Pulmonary artery endothelial cell (primary cell): ENCODE data around the gene IGF2BP2. TPM values are rescaled to one million over a fixed set of nuclear protein-coding genes. Genes with fewer than 3 reads are reported as not detected.
"Not testable (repeated sequence)": the region's sequence is repeated elsewhere in the genome, so short reads cannot be mapped to it uniquely, and the experiment has no call there.

Experiments used
- DNase-seq: peaks from one replicate; pipeline ENCODE4 v3.0.0-alpha.2; 2011; ENCODE audit warnings: low read depth, low spot score
- total RNA-seq: library from RNA; depleted of rRNA; stranded (reverse); fragments of >200 nt; gene quantifications from 2 replicates; pipeline ENCODE4 v1.2.3, GENCODE V29; 2014

Gene IGF2BP2
- total RNA-seq, 1 donor from 2014 or later = 62.0 TPM

DNA sequence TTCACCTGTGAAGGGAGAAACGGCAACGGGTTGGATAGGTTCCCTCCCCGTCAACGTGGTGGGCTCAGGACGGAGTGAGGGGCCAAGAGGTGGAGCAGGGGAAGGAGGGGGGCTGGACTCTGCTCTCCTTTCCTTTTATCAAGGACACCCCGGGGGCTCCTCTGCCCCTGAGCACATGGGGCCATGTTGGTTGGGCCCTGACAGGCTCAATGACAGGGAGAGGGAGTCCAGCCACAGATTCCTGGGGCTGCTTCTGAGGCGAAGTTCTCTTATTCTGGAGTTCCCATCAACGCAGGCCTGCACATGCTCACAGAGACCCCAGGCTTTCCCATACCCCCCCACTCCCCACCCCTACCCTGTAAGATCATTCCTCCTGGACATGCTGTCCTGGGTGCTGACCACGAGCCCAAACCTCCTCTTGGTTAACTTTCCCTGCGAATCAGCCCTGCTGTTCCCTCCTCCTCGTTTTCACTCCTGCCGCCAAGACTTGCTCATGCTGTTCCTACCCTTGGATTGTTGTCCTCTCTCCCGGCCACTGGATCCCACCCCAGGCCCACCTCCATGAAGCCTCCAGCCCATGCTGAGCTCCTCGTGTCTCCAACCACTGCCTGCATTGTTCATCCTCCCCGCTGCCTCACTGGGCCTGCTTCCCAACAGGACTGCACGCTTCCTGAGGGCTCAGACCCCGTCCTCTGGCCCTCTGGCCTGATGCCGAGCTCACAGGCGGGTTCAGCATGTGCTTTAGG lies 177.5 kb downstream of the IGF2BP2 start:
- no peak for DNase-seq

DNA sequence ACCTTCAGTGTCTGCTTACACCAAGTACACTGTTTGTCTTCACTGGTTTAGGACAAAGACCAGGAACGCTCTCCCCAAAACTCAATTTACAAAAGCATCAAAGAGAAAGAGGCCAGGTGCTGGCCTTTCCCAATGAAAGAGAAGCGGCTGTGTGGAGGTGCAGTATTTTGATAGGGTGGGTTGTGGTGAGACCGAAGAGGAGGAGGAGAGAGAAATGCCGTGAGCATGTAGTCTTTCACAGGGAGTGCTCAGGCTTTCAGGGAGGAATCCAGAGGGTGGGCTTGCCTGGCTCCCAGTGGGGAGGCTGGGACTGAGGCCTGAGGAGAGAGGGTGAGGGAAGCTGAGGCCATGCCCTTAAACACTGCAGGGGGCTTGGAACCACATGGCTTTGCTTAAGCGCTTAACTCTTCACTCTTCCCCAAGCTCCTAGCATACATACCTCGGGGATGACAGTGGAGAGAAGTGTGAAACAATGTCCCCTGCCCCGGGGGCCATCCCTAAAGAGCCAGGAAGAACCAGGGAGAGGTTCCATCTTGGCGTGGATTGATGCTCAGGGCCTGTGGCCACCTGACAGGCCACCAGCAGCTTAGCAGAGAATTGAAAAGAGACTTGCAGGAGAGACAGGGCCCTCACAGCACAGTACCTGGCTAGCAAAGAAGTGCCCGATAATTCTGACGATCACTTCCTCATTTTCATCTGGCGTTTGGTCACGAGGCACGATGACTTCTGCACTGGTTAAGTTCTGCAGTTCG lies 178.3 kb downstream of the IGF2BP2 start:
- no peak for DNase-seq

DNA sequence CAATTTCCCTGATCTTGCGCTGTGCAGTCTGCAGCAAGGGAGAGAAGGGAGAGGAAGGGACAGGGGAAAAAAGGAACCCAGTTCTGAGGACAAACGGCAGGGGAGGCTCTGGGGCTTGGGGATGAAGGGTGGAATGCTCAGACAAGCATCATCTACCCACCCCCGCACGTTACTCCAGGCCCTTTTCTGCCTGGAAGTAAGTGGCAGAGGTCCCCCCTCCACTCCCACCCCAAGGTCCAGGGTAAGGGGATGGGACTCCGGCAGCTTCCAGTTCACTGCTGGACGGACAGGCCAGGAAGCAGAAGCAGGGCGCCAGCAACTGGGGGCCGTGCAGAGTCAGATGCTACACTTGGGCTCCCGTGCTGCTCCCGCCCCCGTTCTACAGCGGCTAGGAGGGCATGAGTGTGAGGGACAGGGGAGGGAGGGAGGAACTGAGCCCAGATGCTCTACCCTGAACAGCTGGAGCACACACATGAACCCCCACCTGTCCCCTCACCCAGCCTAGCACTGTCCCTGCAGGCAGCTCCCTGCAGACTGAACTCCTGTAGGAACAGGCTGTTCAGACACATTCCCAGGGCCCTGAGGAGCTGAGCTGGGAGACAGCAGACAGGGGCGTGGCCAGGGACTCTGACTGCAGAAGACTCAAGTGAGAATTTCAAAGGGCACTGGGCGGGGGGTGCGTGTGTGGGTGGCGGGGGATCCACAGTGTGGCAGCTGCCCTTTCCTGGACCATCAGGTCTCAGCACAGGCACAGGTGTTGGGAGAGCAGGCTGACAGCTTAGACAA lies 179.1 kb downstream of the IGF2BP2 start:
- DNase-seq = no peak

DNA sequence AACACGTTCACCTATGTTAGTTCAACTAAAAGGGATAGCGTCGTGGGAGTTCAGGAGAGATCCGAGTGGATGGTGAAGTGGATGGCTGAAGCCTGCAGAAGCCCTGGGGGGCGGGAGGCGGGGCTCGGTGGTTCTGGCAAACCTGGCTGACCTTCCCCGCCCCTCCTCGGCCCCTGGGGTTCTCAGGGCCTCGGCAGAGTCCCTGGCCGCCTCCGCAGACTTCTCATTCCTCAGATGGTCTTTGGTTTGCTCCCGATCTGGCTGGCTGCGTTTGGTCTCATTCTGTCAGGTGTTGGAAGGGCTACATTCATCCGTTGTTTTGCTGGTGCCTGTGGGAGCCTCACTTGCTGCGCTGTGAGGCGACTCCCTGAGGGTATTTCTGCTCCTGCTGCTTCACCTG lies 179.7 kb downstream of the IGF2BP2 start:
- DNase-seq = not testable (repeated sequence)

DNA sequence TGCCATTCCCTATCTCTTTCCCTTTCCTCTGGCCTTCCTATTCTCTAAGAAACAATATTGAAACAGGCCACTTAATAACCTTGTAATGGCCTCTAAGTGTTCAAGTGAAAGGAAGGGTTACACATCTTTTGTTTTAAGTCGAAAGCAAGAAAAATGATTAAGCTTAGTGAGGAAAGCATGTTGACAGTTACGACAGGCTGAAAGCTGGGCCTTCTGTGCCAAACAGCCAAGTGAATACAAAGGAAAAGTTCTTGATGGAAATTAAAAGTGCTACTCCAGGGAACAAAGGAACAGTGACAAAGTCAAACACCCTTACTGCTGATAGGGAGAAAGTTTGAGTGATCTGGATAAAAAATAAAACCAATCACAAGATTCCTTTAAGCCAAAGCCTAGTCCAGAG lies 184.5 kb downstream of the IGF2BP2 start:
- DNase-seq = no peak

DNA sequence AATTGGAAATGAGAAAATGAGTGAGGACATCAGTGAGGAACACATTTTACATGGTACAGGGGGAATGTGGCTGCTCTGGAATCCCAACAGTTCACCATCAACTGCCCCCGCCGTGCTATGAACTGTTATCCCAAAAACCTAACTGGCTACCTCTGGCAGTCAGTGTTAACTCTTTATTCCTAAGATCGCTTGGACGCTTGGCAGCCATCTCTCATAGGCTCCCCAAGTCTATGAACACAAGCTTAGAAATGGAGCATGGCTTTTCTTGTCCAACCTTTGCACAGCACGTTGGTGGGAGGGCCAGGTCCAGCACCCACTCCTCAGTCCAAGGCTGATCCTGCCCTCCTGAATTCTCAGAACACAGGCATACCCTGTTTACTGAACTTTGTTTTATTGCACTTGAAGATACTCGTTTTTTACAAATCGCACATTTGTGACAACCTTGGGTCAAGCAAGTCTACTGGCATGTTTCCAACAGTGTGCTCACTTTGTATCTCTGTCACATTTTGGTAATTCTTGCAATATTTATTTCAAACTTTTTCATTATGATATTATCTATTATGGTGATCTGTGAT lies 185.1 kb downstream of the IGF2BP2 start:
- DNase-seq = no peak

DNA sequence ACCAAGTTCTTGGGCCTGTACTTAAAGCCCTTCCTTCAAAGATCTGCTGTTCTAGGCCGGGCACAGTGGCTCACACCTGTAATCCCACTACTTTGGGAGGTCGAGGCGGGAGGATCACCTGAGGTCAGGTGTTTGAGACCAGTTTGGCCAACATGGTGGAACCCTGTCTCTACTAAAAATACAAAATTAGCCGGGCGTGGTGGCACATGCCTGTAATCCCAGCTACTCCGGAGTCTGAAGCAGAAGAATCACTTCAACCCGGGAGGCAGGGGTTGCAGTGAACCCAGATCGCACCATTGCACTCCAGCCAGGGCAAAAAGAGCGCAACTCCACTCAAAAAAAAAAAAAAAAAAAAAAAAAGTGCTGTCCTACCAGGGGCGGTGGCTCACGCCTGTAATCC lies 186.2 kb downstream of the IGF2BP2 start:
- not testable (repeated sequence) for DNase-seq

DNA sequence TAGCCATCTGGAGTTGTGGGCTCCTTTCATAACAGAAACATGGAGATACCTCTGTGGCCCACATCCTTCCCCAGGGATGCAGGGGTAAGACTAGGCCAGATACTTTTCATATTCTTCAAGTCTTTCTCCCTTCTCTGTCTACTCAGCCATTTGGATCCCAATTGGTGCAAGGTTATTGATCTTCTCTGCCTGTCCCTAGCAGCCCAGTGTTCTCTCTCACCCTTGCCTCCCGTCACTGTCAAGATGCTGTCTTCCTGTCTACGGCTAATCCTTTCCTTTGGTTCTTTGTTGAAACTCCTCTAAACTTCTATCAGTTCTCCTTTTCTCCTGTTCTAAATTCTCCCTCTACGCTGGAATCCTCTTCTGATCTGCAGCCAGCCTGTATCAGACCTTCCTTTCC lies 187.5 kb downstream of the IGF2BP2 start:
- DNase-seq = no peak

DNA sequence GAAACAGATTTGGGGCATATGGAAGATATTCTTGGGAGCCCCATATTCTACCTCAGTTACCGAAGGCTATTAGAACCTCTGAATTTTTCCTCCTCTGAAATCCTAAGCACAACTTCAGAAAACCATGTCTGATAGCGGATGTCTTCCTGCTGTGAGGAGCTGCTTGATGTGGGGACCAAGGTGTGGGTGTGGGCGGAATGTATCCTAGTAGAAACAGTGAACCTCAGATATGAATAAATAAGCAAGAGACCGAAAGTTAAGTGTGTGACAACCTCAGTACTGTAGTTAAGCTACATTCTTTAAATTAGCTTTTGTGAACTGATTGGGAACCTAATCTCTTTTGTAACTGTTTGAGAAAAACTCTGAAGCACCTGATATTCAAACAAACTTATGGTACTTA lies 191.8 kb downstream of the IGF2BP2 start:
- no peak for DNase-seq

DNA sequence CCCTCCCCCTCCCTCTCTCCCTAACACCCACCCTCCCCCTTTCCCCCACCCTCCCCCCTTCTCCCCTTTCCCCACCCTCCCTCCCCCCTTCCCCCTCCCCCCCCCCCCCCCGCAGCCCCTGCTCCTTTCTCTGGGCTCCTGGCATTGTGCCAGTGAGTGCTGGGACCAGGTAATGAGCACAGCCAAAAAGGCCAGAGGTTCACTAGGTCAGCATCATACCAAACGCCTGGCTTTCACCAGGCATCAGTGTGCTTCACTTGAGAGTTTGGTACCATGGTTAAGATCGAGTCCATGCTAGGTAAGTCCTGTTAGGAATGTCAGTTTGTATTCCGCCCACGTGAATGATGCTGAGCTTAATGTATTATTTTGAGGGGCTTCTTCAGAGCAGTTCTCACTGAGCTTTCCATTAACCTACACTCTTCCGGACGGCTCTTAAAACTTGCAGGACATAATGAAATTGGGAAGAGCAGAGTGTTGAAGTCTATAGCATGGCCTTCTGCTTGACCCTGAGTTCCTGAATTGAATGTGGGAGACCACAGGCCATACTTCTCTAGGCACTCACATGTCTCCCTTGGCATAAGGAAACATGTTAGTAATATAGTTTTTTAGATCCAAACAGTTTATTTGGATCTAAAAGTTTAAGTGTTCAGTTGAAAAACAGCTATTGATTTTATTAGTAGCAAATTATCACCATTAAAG lies 193.2 kb downstream of the IGF2BP2 start:
- DNase-seq = no peak

DNA sequence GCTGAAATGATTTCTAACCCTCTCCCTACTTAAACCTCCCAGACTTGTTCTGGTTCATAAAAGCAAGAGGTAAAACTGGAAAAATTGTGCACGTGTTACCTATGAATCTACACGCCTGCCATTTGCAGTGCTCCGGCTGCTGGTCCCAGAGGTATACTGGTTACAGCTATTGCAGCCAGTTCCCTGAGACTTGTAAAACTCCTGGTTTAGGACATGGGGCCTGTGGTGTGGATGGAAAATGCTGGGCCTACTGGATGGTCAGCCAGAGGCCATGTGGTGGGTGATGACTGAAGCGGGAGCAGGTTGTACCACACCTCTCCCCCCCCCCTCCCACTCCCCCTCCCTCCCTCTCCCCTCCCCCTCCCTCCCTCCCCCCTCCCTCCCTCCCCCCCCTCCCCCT lies 193.7 kb downstream of the IGF2BP2 start:
- no peak for DNase-seq

DNA sequence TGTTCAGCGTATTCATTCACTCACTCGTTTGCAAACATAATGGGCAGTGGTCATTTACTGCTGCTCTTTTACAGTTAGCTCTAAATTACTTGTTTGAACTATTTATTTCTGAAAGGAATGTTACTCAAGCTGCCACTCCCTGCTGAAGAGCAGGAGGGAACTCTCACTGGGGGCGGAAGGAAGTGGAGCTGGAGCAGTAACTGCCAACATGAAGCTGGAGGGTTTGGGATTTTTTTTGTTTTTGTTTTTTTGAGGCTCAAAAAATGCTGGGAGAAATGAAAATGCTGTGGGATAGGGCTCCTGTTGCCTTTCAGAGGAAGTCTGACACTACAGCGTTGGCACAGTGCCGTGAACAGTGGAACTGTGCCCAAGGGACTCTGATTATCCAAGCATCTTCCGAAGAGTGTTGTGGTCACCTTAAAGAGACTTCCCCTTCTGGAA lies 194.6 kb downstream of the IGF2BP2 start:
- peak; percentile 24 for DNase-seq

DNA sequence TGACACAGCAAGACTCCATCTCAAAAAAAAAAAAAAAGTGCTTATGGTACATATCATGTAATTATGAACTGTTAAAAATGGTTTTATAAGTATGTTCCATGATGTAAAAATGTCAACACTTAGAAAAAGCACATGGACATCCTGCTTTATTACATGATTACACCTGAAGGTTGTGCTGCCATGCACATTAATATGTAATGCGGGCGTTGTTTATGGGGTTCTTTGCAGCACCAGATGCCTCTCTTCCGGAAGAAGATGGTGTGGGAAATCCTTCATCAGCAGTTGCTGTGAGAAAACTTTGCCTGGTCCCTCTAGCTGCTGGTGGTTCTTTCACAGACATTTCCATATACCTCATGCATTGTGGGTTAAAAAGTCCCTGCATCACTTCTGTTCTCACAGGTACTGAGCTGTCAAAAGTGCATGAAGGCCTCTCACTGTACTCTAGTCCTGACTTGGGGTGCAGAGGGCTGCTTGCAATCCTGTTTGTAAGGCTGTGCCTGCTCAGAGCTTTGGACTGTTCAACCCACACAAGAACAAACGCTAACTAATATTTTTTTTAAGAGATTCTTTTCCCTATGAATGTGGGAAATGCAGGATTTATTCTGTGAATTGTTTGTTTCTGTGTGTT lies 195.2 kb downstream of the IGF2BP2 start:
- DNase-seq = no peak

DNA sequence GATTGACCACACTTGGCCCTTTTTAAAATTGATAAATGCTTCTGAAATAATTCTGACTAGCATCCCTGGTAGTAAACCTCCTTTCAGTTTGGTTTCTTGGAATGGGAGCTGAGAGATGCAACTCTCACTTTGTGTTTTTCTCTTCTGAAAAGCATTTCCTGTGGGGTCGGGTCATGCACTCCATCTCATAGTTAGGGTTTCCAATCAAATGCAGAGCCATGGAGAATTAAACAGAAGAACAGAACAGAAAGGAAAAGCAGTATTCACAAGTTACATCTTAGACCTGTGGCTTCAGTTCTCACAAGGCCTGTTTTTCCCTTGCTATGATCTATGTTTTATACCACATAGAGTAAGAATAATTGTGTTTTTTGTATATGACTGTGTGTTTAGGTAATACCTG lies 199.1 kb downstream of the IGF2BP2 start:
- DNase-seq = no peak

DNA sequence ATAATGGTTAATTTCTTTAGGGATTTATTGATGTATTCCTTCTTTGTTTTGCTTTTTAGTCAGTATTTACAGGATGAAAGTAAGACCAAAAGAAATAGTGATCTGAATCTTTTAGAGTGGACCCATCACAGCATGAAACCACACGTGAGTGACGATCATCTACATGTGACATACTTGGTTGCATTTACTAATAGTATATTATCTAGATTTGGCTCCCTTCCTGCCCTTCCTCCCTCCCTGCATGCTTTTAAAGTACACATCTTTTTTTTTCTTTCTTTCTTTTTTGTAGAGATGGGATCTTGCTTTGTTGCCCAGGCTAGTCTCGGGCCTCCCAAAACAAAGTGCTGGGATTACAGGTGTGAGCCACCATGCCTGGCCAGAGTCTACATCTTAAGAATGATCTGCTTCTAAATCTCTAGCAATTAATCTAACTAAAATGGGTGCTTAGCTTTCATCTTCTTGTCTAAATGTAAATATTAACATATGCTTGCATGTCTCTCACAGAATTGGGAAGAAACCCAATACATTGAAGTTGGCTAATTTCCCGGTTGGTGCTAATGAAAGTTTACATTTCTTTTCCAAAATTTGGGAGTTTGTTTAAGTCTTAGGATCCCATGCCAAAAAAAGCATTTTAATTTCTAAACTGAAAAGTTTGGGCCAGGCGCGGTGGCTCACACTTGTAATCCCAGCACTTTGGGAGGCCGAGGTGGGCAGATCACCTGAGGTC lies 200.7 kb downstream of the IGF2BP2 start:
- DNase-seq = no peak

DNA sequence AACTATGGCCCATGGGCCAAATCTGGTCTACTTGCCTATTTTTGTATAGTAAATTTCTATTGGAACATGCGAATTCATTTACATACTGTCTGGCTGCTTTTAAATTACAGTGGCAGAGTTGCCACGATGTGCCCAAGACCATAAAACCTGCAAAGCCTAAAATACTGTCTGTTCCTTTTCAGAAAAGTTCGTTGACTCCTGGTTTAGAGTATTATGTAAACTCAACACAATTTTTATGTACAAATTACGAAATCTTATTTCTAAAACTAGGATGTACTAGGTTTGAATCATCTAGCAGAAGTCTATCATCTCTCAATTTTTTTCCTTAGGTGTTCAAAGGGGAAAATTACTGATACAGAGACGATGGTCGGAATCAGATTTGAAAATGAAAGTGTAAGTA lies 211.8 kb downstream of the IGF2BP2 start:
- no peak for DNase-seq

DNA sequence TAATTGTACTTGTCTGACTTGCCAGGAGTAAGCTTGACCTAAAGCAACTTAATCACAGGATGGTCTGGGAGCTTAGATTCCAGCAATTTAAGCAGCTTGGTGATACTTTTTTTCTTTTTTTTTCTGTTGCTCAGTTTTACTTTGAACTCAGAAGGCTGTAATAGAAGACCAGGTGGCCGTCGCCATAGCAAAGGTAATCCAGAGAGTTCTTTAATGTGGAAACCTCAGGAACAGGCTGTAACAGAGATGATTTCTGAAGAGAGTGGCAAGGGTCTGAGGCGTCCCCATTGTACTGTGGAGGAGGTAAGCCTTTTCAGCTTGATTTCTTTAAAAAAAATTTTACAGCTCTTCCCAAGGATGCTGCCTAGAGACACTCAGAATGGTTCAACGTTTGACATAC lies 218.6 kb downstream of the IGF2BP2 start:
- no peak for DNase-seq

DNA sequence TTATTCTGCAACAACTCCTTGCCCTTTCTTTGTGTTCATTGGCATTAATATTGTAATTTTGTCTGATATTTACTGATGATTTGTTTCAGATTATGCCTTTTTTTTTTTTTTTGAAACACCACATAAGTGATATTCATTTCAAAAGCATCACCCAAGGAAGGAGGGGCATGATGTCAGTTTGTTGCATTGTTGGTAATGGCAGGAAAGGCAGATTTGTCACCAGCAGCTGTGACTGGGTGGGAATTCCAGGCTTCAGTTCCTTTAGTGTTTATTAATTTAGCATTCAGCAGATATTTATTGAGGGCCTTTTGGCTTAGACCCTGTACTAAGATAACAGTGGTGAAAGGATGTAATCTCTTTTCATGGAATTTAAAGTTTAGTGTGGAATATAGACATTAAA lies 219.3 kb downstream of the IGF2BP2 start:
- DNase-seq = no peak

DNA sequence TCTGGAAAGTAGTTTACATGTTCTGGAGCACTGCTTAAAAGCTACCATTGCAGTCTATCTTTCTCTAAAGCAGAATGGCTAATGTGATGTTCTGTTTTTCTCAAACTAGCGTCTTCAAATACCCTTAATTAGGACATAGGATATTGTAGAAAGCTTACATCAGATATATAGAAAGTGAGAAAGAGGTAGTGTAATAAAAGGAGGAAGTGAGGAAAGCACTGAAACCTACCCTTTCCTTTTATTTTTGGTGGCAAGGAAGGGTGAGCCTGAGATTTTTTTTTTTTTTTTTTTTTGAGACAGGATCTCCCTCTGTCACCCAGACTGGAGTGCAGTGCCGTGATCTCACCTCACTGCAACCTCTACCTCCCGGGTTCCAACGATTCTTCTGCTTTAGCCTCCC lies 229.3 kb downstream of the IGF2BP2 start:
- DNase-seq = no peak

DNA sequence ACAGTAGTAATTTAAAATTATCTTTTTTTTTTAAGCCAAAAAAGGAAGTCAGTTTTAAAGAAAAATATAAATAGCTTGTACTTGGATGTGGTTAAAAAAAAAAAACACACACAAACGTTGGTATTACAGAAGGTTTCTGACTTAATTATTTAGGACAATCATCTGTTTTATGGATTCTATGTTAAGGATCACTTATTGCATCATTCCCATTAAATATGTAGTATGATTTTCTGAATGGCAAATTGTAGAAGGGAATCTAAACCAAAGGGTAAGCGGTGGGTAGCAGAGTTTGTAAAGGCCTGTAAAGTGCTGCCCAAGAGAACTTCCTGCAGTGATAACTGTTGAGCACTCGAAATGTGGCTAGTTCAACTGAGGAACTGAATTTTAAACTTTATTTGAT lies 230.8 kb downstream of the IGF2BP2 start:
- DNase-seq = no peak
